Panc1 (cell line): Measurements from ENCODE around the gene B4GAT1.

ENCODE experiments used
- CTCF ChIP-seq: fragments of 450-650 bp; IDR thresholded peaks from 2 replicates; pipeline ENCODE4 v1.5.1; 2017; ENCODE audit warnings: mild to moderate bottlenecking
- POLR2AphosphoS5 ChIP-seq: IDR thresholded peaks from 2 replicates; pipeline ENCODE4 v1.6.1; 2012; ENCODE audit warnings: mild to moderate bottlenecking, low read depth, low read length, moderate library complexity
- REST ChIP-seq, 2 experiments: IDR thresholded peaks; 2 replicates each; pipeline ENCODE4 v1.6.1; 2011 to 2012; ENCODE audit warnings: low read depth in 2 of 2, control low read depth in 1 of 2, low read length in 1 of 2, mild to moderate bottlenecking in 1 of 2, moderate library complexity in 1 of 2; ENCODE audit not compliant: insufficient read depth in 1 of 2
- SIN3A ChIP-seq: IDR thresholded peaks from 2 replicates; pipeline ENCODE4 v1.6.1; 2012; ENCODE audit warnings: low read depth, mild to moderate bottlenecking, low read length, moderate library complexity, borderline replicate concordance; ENCODE audit not compliant: insufficient read depth

GRCh38 chr11:66365711-66366619 lies 18.5 kb upstream of the B4GAT1 start:
- TF ChIP-seq POLR2AphosphoS5 (no peak; the same call in 1 of the 2 replicates), CTCF (no peak), REST (IDR thresholded peaks at IDR 0.05; ENCODE audit: insufficient read depth in 1 of 2, low read depth in 2 of 2, low read length in 1 of 2) (no peak), SIN3A (no peak)
